Cortex of kidney (tissue), 1 donor: ENCODE data around the gene LYSMD3.

ENCODE experiments used
- DNase-seq: peaks from one replicate; lab custom pipeline; 2025; lab: John Stamatoyannopoulos, UW

The LYSMD3 gene

GRCh38 chr5:90547072-90547536 is 17.7 kb upstream of the LYSMD3 start:
- DNase-seq: no peak

GRCh38 chr5:90546216-90546837 is 16.9 kb upstream of the LYSMD3 start:
- no peak for DNase-seq

DNA sequence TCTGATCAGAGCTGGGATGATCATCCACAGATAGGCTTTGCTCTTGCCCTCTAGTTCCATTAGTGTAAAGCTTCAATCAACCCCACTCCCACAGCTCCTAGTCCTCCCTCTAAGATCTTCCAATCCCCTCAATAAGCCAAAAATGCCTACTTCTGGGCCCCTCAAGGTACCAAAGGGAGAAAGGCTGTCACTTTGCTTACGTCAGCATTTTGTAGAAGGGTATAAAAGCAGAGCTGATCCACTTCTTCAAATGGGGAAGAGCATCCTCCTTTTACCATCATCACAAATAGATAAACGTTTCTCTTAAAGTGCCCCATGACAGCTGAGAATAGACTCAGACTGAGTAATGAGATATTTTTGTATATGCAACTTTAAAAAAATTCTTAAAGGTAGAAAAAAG is 16.1 kb upstream of the LYSMD3 start:
- DNase-seq: no peak

- DNase-seq: no peak
Observed at GRCh38 chr5:90542827-90543519, 13.6 kb upstream of the LYSMD3 start.

DNA sequence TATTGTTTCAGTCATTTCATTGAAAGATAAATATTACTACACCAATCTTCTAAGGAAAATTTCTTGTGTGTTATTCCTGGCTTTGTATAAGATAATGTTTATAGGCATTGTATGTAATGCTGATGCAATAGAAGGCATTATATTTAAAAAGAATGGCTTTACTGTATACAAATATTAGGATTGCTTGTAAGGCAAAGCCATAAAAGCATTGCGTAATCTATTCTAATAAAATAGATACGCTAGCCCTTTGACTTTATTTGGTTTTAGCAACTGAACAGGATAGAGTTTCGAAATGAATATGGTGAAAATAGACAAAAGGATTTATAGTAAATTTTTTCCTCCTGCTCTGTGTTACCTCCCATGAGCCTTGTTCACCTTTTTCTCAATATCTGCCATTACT is 5.5 kb upstream of the LYSMD3 start:
- no peak for DNase-seq

- no peak for DNase-seq
Observed at GRCh38 chr5:90533794-90534193, 4.4 kb upstream of the LYSMD3 start.

DNA sequence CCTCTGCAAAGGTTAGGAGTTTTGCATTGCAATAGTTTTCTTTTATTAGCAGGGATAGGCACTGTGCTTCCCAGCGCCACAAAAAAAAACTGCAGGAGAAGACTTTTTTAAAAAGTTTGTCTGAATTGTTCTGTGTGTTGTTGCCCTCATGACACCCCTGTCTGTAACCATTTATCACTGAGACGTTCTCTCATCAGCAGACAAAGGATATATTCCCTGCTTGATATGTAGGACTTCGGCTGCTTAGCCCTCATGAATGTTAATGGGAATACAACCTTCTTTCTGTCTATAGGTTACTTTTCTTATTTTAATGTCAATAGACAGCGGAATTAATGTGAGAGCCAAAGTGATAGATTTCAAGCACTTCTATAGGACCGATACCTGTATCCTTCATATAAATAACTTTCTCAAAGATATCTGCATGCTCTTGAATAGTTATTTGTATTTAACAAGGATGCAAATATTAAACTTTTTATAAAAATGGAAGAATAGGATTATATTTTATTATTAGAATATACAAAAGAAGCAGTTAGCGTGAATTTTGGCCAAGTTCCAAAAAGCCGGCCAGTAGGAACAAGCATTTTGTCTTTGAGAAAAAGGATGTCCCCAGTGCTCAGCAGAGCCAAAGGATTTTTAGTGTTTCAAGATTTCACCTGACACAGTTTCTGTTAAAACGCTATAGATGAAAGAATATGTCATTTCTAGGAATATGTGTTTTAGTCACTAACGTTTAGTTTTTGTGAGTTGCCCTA is 1.5 kb upstream of the LYSMD3 start:
- DNase-seq: no peak

GRCh38 chr5:90529939-90530677 is 724 bp upstream of the LYSMD3 start:
- DNase-seq: no peak

- DNase-seq: no peak
Observed at GRCh38 chr5:90528601-90529193, 687 bp downstream of the LYSMD3 start.

DNA sequence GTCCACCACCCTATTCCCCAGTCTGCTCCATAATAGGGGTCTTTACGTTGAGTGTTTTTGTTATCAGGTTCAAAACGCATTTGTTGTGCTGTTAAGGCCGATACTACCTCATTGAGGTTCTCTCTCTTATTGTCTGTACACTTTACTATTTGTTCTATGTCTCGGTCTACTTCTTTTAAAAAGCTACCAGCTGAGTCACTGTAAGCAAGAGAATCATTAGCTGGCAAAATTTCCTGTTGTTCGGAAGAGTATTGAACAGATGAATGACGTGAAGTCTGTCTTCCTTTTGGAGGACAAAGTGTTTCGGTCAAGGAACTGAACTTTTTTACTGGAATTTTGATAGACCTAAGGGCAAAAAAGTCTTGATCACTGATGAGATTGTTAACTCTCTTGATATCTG is 10.3 kb downstream of the LYSMD3 start:
- no peak for DNase-seq

GRCh38 chr5:90518661-90519060 is 10.7 kb downstream of the LYSMD3 start:
- no peak for DNase-seq

- DNase-seq: no peak
Observed at GRCh38 chr5:90514520-90514919, 14.9 kb downstream of the LYSMD3 start.

GRCh38 chr5:90510438-90510837 is 18.9 kb downstream of the LYSMD3 start:
- DNase-seq: no peak

- no peak for DNase-seq
Observed at GRCh38 chr5:90506221-90506620, 23.2 kb downstream of the LYSMD3 start.

GRCh38 chr5:90504743-90505142 is 24.6 kb downstream of the LYSMD3 start:
- DNase-seq: no peak

- no peak for DNase-seq
Observed at GRCh38 chr5:90503596-90503995, 25.8 kb downstream of the LYSMD3 start.

- no peak for DNase-seq
Observed at GRCh38 chr5:90495146-90495545, 34.2 kb downstream of the LYSMD3 start.

DNA sequence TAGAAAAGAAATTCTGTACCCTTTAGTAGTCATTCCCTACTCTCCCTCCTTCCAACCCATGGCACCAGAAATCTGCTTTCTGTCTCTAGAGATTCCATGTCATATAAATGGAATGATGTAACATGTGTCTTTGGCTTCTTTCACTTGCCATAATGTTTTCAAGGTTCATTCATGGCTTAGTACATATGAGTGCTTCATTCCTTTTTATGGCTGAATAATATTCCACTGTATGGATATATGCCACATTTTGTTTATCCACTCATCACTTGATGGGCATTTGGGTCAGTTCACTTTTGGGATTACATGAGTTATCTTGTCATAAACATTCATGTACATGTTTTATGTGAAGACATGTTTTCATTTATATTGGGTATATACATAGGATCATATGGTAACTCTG is 35.3 kb downstream of the LYSMD3 start:
- DNase-seq: no peak

DNA sequence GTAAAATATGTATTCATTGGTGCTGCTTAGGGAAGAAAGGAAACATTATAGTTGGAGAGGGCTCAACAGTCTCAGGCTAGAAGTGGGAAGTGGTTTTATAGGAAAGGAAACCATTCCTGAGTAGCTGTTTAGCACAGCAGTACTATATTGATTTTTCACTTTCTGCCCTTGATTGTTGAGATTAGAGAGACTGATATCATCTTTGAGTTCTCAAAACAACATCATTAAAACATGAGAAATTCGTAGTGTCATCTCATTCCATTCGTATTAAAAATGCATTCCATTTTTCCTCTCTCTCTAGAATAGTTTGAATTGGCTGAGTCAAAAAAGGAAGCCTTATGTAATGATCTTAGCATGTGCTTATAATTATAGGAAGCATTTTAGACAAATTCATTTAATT is 40.6 kb downstream of the LYSMD3 start:
- DNase-seq: no peak

- no peak for DNase-seq
Observed at GRCh38 chr5:90484540-90484939, 44.8 kb downstream of the LYSMD3 start.

- DNase-seq: no peak
Observed at GRCh38 chr5:90483206-90483605, 46.2 kb downstream of the LYSMD3 start.

DNA sequence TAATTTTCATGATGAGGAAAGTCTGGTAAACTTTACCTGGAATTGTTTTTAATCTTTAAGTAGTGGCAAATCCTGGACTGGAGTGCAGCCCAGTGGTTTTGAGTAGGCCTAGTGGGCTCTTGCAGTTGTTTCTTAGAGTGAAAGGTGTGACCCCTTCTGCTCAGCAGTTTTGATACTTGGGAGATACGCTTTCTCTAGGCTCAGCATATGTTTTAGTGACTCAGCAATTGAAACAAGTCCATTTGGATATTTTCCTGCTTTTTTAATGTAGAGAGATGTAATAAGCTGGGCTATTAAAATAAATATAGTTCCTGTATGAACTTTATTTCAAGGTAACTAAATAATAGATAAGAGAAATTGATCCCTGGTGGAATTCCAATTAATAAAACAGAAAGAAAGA is 48.7 kb downstream of the LYSMD3 start:
- no peak for DNase-seq
